NCI-H1417 treated with DMSO at 0.1 percent for 48 hours (cell line): ENCODE data around the gene EGR4.
A peak's percentile ranks its signal among the peaks of the same experiment; 100 is the strongest.

Experiments used
- DNase-seq: peaks from one replicate; lab custom pipeline; 2025; lab: John Stamatoyannopoulos, UW

Gene EGR4

GRCh38 chr2:73290049-73290839 is 3.1 kb downstream of the EGR4 start:
- DNase-seq: no peak

- DNase-seq: no peak
Observed at GRCh38 chr2:73289304-73289703, 4.0 kb downstream of the EGR4 start.

- no peak for DNase-seq
Observed at GRCh38 chr2:73286134-73286655, 7.2 kb downstream of the EGR4 start.

- no peak for DNase-seq
Observed at GRCh38 chr2:73285159-73285739, 8.1 kb downstream of the EGR4 start.

- DNase-seq: peak; percentile 32
Observed at GRCh38 chr2:73284296-73285158, 8.8 kb downstream of the EGR4 start, which contains the start of gene FBXO41. Gene FBXO41, minus strand, starts transcription at chr2:73284478. Its CDS starts 14,848 bp downstream, at chr2:73269630.

GRCh38 chr2:73283545-73284295 is 9.6 kb downstream of the EGR4 start:
- DNase-seq: no peak

GRCh38 chr2:73282924-73283544 is 10.3 kb downstream of the EGR4 start:
- DNase-seq: no peak

GRCh38 chr2:73281244-73281643 is 12.1 kb downstream of the EGR4 start:
- DNase-seq: no peak

- no peak for DNase-seq
Observed at GRCh38 chr2:73279852-73280251, 13.5 kb downstream of the EGR4 start.

GRCh38 chr2:73272270-73272669 is 21.1 kb downstream of the EGR4 start:
- no peak for DNase-seq

GRCh38 chr2:73269686-73270465 is 23.5 kb downstream of the EGR4 start:
- no peak for DNase-seq

- DNase-seq: peak; percentile 87
Observed at GRCh38 chr2:73268830-73269685, 24.3 kb downstream of the EGR4 start.

GRCh38 chr2:73268366-73268829 is 24.9 kb downstream of the EGR4 start:
- no peak for DNase-seq

- DNase-seq: no peak
Observed at GRCh38 chr2:73267008-73267407, 26.3 kb downstream of the EGR4 start.

- no peak for DNase-seq
Observed at GRCh38 chr2:73266061-73266901, 27.1 kb downstream of the EGR4 start.

GRCh38 chr2:73265298-73266060 is 27.9 kb downstream of the EGR4 start:
- DNase-seq: no peak

GRCh38 chr2:73264783-73265182 is 28.6 kb downstream of the EGR4 start:
- DNase-seq: no peak

- DNase-seq: no peak
Observed at GRCh38 chr2:73264332-73264606, 29.1 kb downstream of the EGR4 start.
